H1 (cell line): ENCODE results near the gene ABCC6. TPM values are rescaled to one million over a fixed set of nuclear protein-coding genes. Genes with fewer than 3 reads are reported as not detected.

ENCODE experiments used
- CTCF ChIA-PET: fragments of 300-600 bp; sonication (Branson Sonifier 250); formaldehyde crosslinking; loops from one replicate; lab custom pipeline; 2021; ENCODE audit not compliant: partially characterized antibody; lab: Charles Lee
- POLR2A ChIA-PET: fragments of 300-600 bp; sonication (Branson Sonifier 250); formaldehyde crosslinking; loops from one replicate; lab custom pipeline; 2021; ENCODE audit warnings: inconsistent platforms; ENCODE audit not compliant: partially characterized antibody; lab: Charles Lee
- DNase-seq, 2 experiments: peaks; one replicate each; pipeline versions ENCODE4 v3.0.0 to v3.0.0-alpha.2; 2010 to 2022; ENCODE audit warnings: low spot score in 2 of 2, low read depth in 1 of 2, mixed read lengths in 1 of 2
- FAIRE-seq: peaks from 2 replicates; lab custom pipeline; 2011; peaks lifted over from hg19 to GRCh38; lab: Jason Lieb, UNC
- H2AFZ ChIP-seq: 2 replicates; pipeline ENCODE4 v1.8.1; 2012; ENCODE audit warnings: low read length, inconsistent platforms
- H2AK5ac ChIP-seq: 2 replicates; pipeline ENCODE4 v1.6.1; 2013; ENCODE audit warnings: low read depth, low read length
- H2BK120ac ChIP-seq: replicated peaks from 2 replicates; pipeline ENCODE3; 2013; ENCODE audit warnings: low read depth, low read length, inconsistent platforms
- H2BK12ac ChIP-seq: 2 replicates; pipeline ENCODE4 v1.6.1; 2013; ENCODE audit warnings: low read depth, low read length
- H2BK15ac ChIP-seq: 2 replicates; pipeline ENCODE4 v1.6.1; 2013; ENCODE audit warnings: low read length
- H2BK20ac ChIP-seq: 2 replicates; pipeline ENCODE4 v1.6.1; 2013; ENCODE audit warnings: low read length
- H2BK5ac ChIP-seq: 2 replicates; pipeline ENCODE4 v1.6.1; 2013; ENCODE audit warnings: low read depth, low read length
- H3K14ac ChIP-seq: 2 replicates; pipeline ENCODE4 v1.6.1; 2013; ENCODE audit warnings: inconsistent platforms; ENCODE audit not compliant: insufficient read length
- H3K18ac ChIP-seq: 2 replicates; pipeline ENCODE4 v1.6.1; 2013; ENCODE audit warnings: low read length; ENCODE audit errors: extremely low read depth
- H3K23ac ChIP-seq: 2 replicates; pipeline ENCODE4 v1.6.1; 2013; ENCODE audit warnings: inconsistent platforms; ENCODE audit not compliant: insufficient read length
- H3K23me2 ChIP-seq: 2 replicates; pipeline ENCODE4 v1.6.1; 2013; ENCODE audit warnings: low read depth, low read length
- H3K27ac ChIP-seq: 2 replicates; pipeline ENCODE4 v1.6.1; 2011; ENCODE audit warnings: low read depth, low read length, inconsistent platforms
- H3K27me3 ChIP-seq, 4 experiments: replicated peaks in 1 of 4; 1 replicate in 1 of 4; 2 replicates in 3 of 4; pipeline versions ENCODE4 v1.6.1 to v1.8.1; 2011 to 2013; ENCODE audit warnings: low read length in 3 of 4, mild to moderate bottlenecking in 3 of 4, inconsistent platforms in 2 of 4, mixed read lengths in 2 of 4, moderate library complexity in 1 of 4; ENCODE audit not compliant: control insufficient read depth in 3 of 4, insufficient read depth in 3 of 4; ENCODE audit errors: extremely low read depth in 1 of 4
- H3K36me3 ChIP-seq, 4 experiments: 2 replicates each; pipeline versions ENCODE4 v1.6.1 to v1.8.1; 2011 to 2013; ENCODE audit warnings: mild to moderate bottlenecking in 4 of 4, low read length in 3 of 4, moderate library complexity in 2 of 4, control low read depth in 1 of 4, inconsistent platforms in 1 of 4; ENCODE audit not compliant: insufficient read depth in 4 of 4, control insufficient read depth in 2 of 4
- H3K4ac ChIP-seq: replicated peaks from 2 replicates; pipeline ENCODE3; 2013; ENCODE audit warnings: low read length, low read depth, mixed read lengths, inconsistent platforms; ENCODE audit not compliant: insufficient read length
- H3K4me1 ChIP-seq, 4 experiments: replicated peaks in 1 of 4; 1 replicate in 1 of 4; 2 replicates in 3 of 4; pipeline versions ENCODE4 v1.6.1 to v1.8.1; 2011 to 2013; ENCODE audit warnings: low read length in 3 of 4, inconsistent platforms in 2 of 4, mixed read lengths in 1 of 4; ENCODE audit not compliant: insufficient read depth in 4 of 4, control insufficient read depth in 3 of 4
- H3K4me2 ChIP-seq, 2 experiments: 2 replicates each; pipeline versions ENCODE4 v1.6.1 to v1.8.1; 2011 to 2013; ENCODE audit warnings: low read depth in 2 of 2, low read length in 2 of 2, control low read depth in 1 of 2, inconsistent platforms in 1 of 2, mild to moderate bottlenecking in 1 of 2; ENCODE audit not compliant: insufficient read depth in 1 of 2
- H3K4me3 ChIP-seq, 4 experiments: fragments of 200-600, 300-600 bp in 1 of 4; sonication (generic), shearing (Covaris generic), sonication (Bioruptor Twin) in 1 of 4; 2 replicates each; pipeline versions ENCODE4 v1.5.1 to v1.8.1; 2011 to 2016; ENCODE audit warnings: low read length in 4 of 4, low read depth in 3 of 4, control low read depth in 2 of 4, inconsistent platforms in 2 of 4, mild to moderate bottlenecking in 2 of 4, mixed read lengths in 1 of 4, moderate library complexity in 1 of 4; ENCODE audit not compliant: insufficient read depth in 2 of 4; ENCODE audit errors: extremely low read depth in 1 of 4
- H3K56ac ChIP-seq: replicated peaks from 2 replicates; pipeline ENCODE3; 2013; ENCODE audit warnings: low read depth, mild to moderate bottlenecking, mixed read lengths, low read length, inconsistent platforms; ENCODE audit not compliant: insufficient read length
- H3K79me1 ChIP-seq: 2 replicates; pipeline ENCODE4 v1.6.1; 2013; ENCODE audit warnings: low read depth, low read length, control low read depth
- H3K79me2 ChIP-seq, 2 experiments: 2 replicates each; pipeline versions ENCODE4 v1.6.1 to v1.8.1; 2012 to 2013; ENCODE audit warnings: low read length in 2 of 2, mild to moderate bottlenecking in 2 of 2, inconsistent platforms in 1 of 2; ENCODE audit not compliant: insufficient read depth in 2 of 2, control insufficient read depth in 1 of 2
- H3K9ac ChIP-seq, 4 experiments: replicated peaks in 1 of 4; 1 replicate in 1 of 4; 2 replicates in 3 of 4; pipeline versions ENCODE4 v1.6.1 to v1.8.1; 2011 to 2013; ENCODE audit warnings: low read depth in 3 of 4, low read length in 3 of 4, control low read depth in 2 of 4, mild to moderate bottlenecking in 2 of 4, moderate library complexity in 2 of 4, inconsistent platforms in 1 of 4; ENCODE audit errors: extremely low read depth in 1 of 4
- H3K9me3 ChIP-seq, 2 experiments: 2 replicates each; pipeline versions ENCODE4 v1.6.1 to v1.8.1; 2012 to 2013; ENCODE audit warnings: mild to moderate bottlenecking in 2 of 2, moderate library complexity in 2 of 2, control low read depth in 1 of 2, inconsistent platforms in 1 of 2, low read depth in 1 of 2, low read length in 1 of 2, mixed read lengths in 1 of 2; ENCODE audit not compliant: insufficient read depth in 2 of 2
- H4K20me1 ChIP-seq, 2 experiments: replicated peaks in 1 of 2; 2 replicates each; pipeline versions ENCODE3 to v1.8.1; 2011 to 2013; ENCODE audit warnings: inconsistent platforms in 2 of 2, low read length in 2 of 2, mild to moderate bottlenecking in 1 of 2; ENCODE audit not compliant: insufficient read depth in 2 of 2, control insufficient read depth in 1 of 2
- H4K5ac ChIP-seq: 2 replicates; pipeline ENCODE4 v1.6.1; 2013; ENCODE audit warnings: low read length, low read depth, mixed read lengths, inconsistent platforms; ENCODE audit not compliant: insufficient read length
- H4K8ac ChIP-seq: 2 replicates; pipeline ENCODE4 v1.8.0; 2013; ENCODE audit warnings: mild to moderate bottlenecking, moderate library complexity, low read length, inconsistent platforms; ENCODE audit not compliant: insufficient read depth; ENCODE audit errors: extremely low read depth
- H4K91ac ChIP-seq: replicated peaks from 2 replicates; pipeline ENCODE3; 2013; ENCODE audit warnings: low read length, mixed read lengths, inconsistent platforms; ENCODE audit not compliant: insufficient read length
- ATF3 ChIP-seq: IDR thresholded peaks from 2 replicates; pipeline ENCODE4 v1.6.1; 2011; ENCODE audit warnings: low read depth, mild to moderate bottlenecking, low read length; ENCODE audit not compliant: insufficient read depth
- BRCA1 ChIP-seq: IDR thresholded peaks from 2 replicates; pipeline ENCODE4 v1.6.1; 2012; ENCODE audit warnings: low read depth, low read length, improper control_type of control experiment
- CHD2 ChIP-seq: IDR thresholded peaks from 2 replicates; pipeline ENCODE4 v1.6.1; 2012; ENCODE audit warnings: low read length, improper control_type of control experiment
- GTF2F1 ChIP-seq: IDR thresholded peaks from 2 replicates; pipeline ENCODE4 v1.6.1; 2012; ENCODE audit warnings: low read depth, low read length, improper control_type of control experiment, borderline replicate concordance
- NRF1 ChIP-seq: IDR thresholded peaks from 2 replicates; pipeline ENCODE4 v1.6.1; 2011; ENCODE audit warnings: mild to moderate bottlenecking, low read depth, low read length, improper control_type of control experiment
- PHF8 ChIP-seq: fragments of 200-600 bp; sonication (generic); conservative IDR thresholded peaks from 2 replicates; pipeline ENCODE4 v1.7.1; 2012; ENCODE audit warnings: low read depth, mild to moderate bottlenecking, inconsistent platforms, low read length, moderate library complexity
- POU5F1 ChIP-seq: IDR thresholded peaks from 2 replicates; pipeline ENCODE4 v1.6.1; 2011; ENCODE audit warnings: low read depth, mild to moderate bottlenecking, low read length, moderate library complexity
- RNF2 ChIP-seq: fragments of 200-900, 300-1000 bp; sonication (generic); IDR thresholded peaks from 2 replicates; pipeline ENCODE4 v1.7.1; 2016; ENCODE audit warnings: borderline replicate concordance, low read depth, mild to moderate bottlenecking, antibody characterized with exemption, low read length; ENCODE audit not compliant: poor library complexity, severe bottlenecking; ENCODE audit errors: missing control alignments
- SIRT6 ChIP-seq: IDR thresholded peaks from one replicate; pipeline ENCODE4 v1.7.1; 2012; ENCODE audit warnings: low read length, inconsistent platforms
- SP2 ChIP-seq: IDR thresholded peaks from 2 replicates; pipeline ENCODE4 v1.6.1; 2012; ENCODE audit warnings: mild to moderate bottlenecking, low read length, inconsistent platforms
- SRF ChIP-seq: IDR thresholded peaks from 2 replicates; pipeline ENCODE4 v1.6.1; 2011; ENCODE audit warnings: mild to moderate bottlenecking, low read depth, low read length, moderate library complexity
- SUZ12 ChIP-seq: fragments of 200-600 bp; sonication (generic); IDR thresholded peaks from 2 replicates; pipeline ENCODE4 v1.6.1; 2012; ENCODE audit warnings: mild to moderate bottlenecking, inconsistent platforms, low read length, moderate library complexity, mixed read lengths
- WGBS, 2 experiments: shearing (Covaris generic) in 1 of 2; methylation state at CpG; one replicate each; pipeline versions ENCODE4 v1.1.6 to v1.1.7; 2013 to 2015; ENCODE audit warnings: low lambda C conversion rate in 2 of 2, mixed read lengths in 2 of 2, inconsistent platforms in 1 of 2, low coverage in 1 of 2, missing lambda C conversion rate in 1 of 2; ENCODE audit not compliant: insufficient replicate concordance in 2 of 2, insufficient coverage in 1 of 2, insufficient read length in 1 of 2; ENCODE audit errors: extremely low coverage in 1 of 2, missing lambda C conversion rate in 1 of 2; 5-methylcytosine and 5-hydroxymethylcytosine counted together
- polyA plus RNA-seq, 7 experiments: library from polyadenylated mRNA; depleted of rRNA in 3 of 7; stranded (reverse) in 5 of 7; unstranded in 2 of 7; fragments of >200 nt in 5 of 7; fragments of 200-250 nt in 2 of 7; gene quantifications; 1 replicate in 5 of 7; 2 replicates in 1 of 7; 4 replicates in 1 of 7; pipeline versions ENCODE4 v1.2.1 to v1.2.3, GENCODE V29; 2011 to 2013; ENCODE audit warnings: missing spikeins in 2 of 7, mixed read lengths in 2 of 7
- total RNA-seq: library from RNA; stranded (reverse); fragmentation: NEBNext Ultra II Directional; extraction: Animal tissue kit (Norgen Biotek cat#: 25700); gene quantifications from 2 replicates; pipeline ENCODE4 v1.2.1, GENCODE V29; 2021
- TF ChIP-seq, protein P1 (sequence below): IDR thresholded peaks from 2 replicates; pipeline ENCODE4 v1.6.1; 2012; ENCODE audit warnings: low read length, inconsistent platforms

The ABCC6 gene
- total and polyA plus RNA-seq, 2 of the 8 experiments (the other 6 are each of a cell fraction or from before 2014, with no cell fraction given): 1.6 to 1.8 TPM

DNA sequence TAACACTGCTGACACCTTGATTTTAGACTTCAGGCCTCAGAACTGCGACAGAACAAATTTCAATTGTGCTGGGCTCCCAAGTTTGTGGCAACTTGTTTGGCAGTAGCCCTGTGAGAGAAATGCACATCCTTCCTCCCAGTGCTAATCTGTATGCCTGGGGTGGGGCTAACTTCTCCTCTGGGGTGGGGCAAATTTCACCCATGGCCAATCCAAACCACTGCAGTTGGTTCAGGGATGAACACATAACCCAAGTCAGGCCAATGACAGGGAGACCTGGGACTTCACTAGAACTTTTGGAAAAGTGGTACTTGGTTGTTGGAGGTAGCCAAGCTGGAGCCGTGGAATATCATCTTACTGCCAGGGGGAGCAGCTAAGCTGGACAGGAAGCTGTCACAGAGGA is 56.3 kb downstream of the ABCC6 start:
- Histone ChIP-seq H2BK120ac (no peak overlapping the region), H4K91ac (no peak overlapping the region), H2BK20ac (no peak overlapping the region), H2AK5ac (no peak overlapping the region), H3K79me2 (no peaks in the 10 kb centered on the region), H3K18ac (no peak overlapping the region), H3K27me3 (no peaks in the 10 kb centered on the region), H3K14ac (no peak overlapping the region), H3K4ac (no peak overlapping the region), H4K8ac (no peak overlapping the region), H4K5ac (no peak overlapping the region), H3K27ac (no peak overlapping the region), H3K9me3 (no peaks in the 10 kb centered on the region), H3K4me2 (no peak overlapping the region), H2BK15ac (no peak overlapping the region), H3K36me3 (no peaks in the 10 kb centered on the region), H3K9ac (no peak overlapping the region), H3K23me2 (peaks cover 6% of the 10 kb centered on the region; the same call in 1 of the 2 replicates), H4K20me1 (no peaks in the 10 kb centered on the region), H3K79me1 (no peaks in the 10 kb centered on the region), H2BK5ac (no peak overlapping the region), H2AFZ (no peak overlapping the region), H2BK12ac (no peak overlapping the region), H3K4me3 (no peak overlapping the region), H3K56ac (no peak overlapping the region), H3K4me1 (no peaks in the 10 kb centered on the region), H3K23ac (no peak overlapping the region)
- FAIRE-seq (no peak), DNase-seq (no peak)
- ChIA-PET CTCF (interaction anchor here (1.1 kb wide), 1 partner anchor 20 kb away, joined by 5 read pairs; no protein-coding TSS in a partner anchor), POLR2A (no interaction called here)
- WGBS, 2 experiments: 54% methylated on average over 2 of the region's 2 CpGs; no CpG with 5 or more reads in 1 of the 2 experiments
- TF ChIP-seq SP2 (no peak), PHF8 (no peak), CHD2 (no peak), SUZ12 (no peak), GTF2F1 (no peak), NRF1 (no peak), SRF (no peak), POU5F1 (no peak), SIRT6 (no peak), RNF2 (no peak), BRCA1 (no peak), ATF3 (no peak)
- TF ChIP-seq, protein P1, sequence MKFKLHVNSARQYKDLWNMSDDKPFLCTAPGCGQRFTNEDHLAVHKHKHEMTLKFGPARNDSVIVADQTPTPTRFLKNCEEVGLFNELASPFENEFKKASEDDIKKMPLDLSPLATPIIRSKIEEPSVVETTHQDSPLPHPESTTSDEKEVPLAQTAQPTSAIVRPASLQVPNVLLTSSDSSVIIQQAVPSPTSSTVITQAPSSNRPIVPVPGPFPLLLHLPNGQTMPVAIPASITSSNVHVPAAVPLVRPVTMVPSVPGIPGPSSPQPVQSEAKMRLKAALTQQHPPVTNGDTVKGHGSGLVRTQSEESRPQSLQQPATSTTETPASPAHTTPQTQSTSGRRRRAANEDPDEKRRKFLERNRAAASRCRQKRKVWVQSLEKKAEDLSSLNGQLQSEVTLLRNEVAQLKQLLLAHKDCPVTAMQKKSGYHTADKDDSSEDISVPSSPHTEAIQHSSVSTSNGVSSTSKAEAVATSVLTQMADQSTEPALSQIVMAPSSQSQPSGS: no peak
